Measurements from ENCODE around the gene ARHGEF4. TPM values are rescaled to one million over a fixed set of nuclear protein-coding genes. Genes with fewer than 3 reads are reported as not detected.

ARHGEF4 gene
- total and polyA plus RNA-seq, 3 experiments from 2014 or later: 0.51 to 5.3 (median 1.2) TPM

DNA sequence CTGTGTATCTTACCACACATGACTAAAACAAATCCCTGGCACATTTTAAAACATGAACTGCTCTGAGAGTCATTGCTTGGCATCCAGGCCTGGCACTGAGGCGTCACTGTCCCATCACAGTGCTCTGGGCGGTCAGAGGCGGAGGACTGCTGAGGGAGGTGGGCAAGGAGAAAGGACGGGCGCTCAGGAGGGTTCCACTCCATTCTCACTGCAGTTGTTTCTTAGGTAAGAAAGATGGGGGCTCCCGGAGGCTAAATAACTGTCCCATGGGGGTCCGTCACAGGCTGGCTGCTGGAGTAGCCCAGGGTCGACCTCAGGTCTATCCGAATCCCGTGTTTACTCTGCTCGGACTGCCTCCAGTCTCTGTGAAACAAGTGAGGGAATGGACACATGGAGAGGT, 139.0 kb downstream of the ARHGEF4 start:
- Mint-ChIP-seq H3K4me1 (peaks cover 15 to 21% (median 15%) of the 10 kb centered on the region in 3 donors), H3K36me3 (no peaks in the 10 kb centered on the region), H3K27me3 (no peaks in the 10 kb centered on the region), H3K4me3 (no peak overlapping the region), H3K27ac (no peak overlapping the region), H3K9me3 (peaks cover 0 to 7% (median 4%) of the 10 kb centered on the region in 5 donors)
- DNase-seq: no peak
- Histone ChIP-seq H3K4me1 (ENCODE audit: insufficient read depth, low read length) (peaks cover 7% of the 10 kb centered on the region), H3K27me3 (ENCODE audit: insufficient read depth, low read length, poor library complexity, severe bottlenecking) (no peaks in the 10 kb centered on the region), H3K27ac (ENCODE audit: low read depth, low read length) (no peak overlapping the region), H3K4me3 (ENCODE audit: low read length) (no peak overlapping the region), H3K36me3 (ENCODE audit: insufficient read depth, low read length) (no peaks in the 10 kb centered on the region), H3K9me3 (ENCODE audit: low read length) (peaks cover 6% of the 10 kb centered on the region)
- CTCF ChIA-PET: no interaction called here
- POLR2A ChIA-PET: no interaction called here

GRCh38 chr2:130976591-130977237, 140.0 kb downstream of the ARHGEF4 start:
- no peak overlapping the region for H3K4me3 Mint-ChIP-seq
- no peaks in the 10 kb centered on the region for H3K27me3 Mint-ChIP-seq
- POLR2A ChIA-PET: no interaction called here
- peaks cover 6% of the 10 kb centered on the region for H3K9me3 ChIP-seq (ENCODE audit: low read length)
- no peak overlapping the region for H3K27ac Mint-ChIP-seq
- DNase-seq: no peak
- H3K4me1 ChIP-seq (ENCODE audit: insufficient read depth, low read length): peaks cover 7% of the 10 kb centered on the region
- no peaks in the 10 kb centered on the region for H3K27me3 ChIP-seq (ENCODE audit: insufficient read depth, low read length, poor library complexity, severe bottlenecking)
- peaks cover 0 to 7% (median 4%) of the 10 kb centered on the region in 5 donors for H3K9me3 Mint-ChIP-seq
- CTCF ChIA-PET: no interaction called here
- H3K36me3 ChIP-seq (ENCODE audit: insufficient read depth, low read length): no peaks in the 10 kb centered on the region
- H3K27ac ChIP-seq (ENCODE audit: low read depth, low read length): no peak overlapping the region
- H3K4me1 Mint-ChIP-seq: peaks cover 14 to 19% (median 14%) of the 10 kb centered on the region in 3 donors
- no peaks in the 10 kb centered on the region for H3K36me3 Mint-ChIP-seq
- no peak overlapping the region for H3K4me3 ChIP-seq (ENCODE audit: low read length)

GRCh38 chr2:130977461-130978050, 140.8 kb downstream of the ARHGEF4 start:
- peaks cover 4% of the 10 kb centered on the region for H3K4me1 ChIP-seq (ENCODE audit: insufficient read depth, low read length)
- Mint-ChIP-seq H3K9me3 (peaks cover 0 to 7% (median 4%) of the 10 kb centered on the region in 5 donors), H3K36me3 (no peaks in the 10 kb centered on the region), H3K27me3 (no peaks in the 10 kb centered on the region), H3K4me3 (no peak overlapping the region), H3K4me1 (peaks cover 5 to 10% (median 7%) of the 10 kb centered on the region in 3 donors), H3K27ac (no peak overlapping the region)
- CTCF ChIA-PET: interaction anchor here (0.6 kb wide), 1 partner anchor 115 kb away, joined by 3 read pairs; no protein-coding TSS in a partner anchor
- H3K36me3 ChIP-seq (ENCODE audit: insufficient read depth, low read length): no peaks in the 10 kb centered on the region
- no peaks in the 10 kb centered on the region for H3K27me3 ChIP-seq (ENCODE audit: insufficient read depth, low read length, poor library complexity, severe bottlenecking)
- no peak for DNase-seq
- no peak overlapping the region for H3K27ac ChIP-seq (ENCODE audit: low read depth, low read length)
- POLR2A ChIA-PET: no interaction called here
- H3K4me3 ChIP-seq (ENCODE audit: low read length): no peak overlapping the region
- H3K9me3 ChIP-seq (ENCODE audit: low read length): peaks cover 6% of the 10 kb centered on the region

DNA sequence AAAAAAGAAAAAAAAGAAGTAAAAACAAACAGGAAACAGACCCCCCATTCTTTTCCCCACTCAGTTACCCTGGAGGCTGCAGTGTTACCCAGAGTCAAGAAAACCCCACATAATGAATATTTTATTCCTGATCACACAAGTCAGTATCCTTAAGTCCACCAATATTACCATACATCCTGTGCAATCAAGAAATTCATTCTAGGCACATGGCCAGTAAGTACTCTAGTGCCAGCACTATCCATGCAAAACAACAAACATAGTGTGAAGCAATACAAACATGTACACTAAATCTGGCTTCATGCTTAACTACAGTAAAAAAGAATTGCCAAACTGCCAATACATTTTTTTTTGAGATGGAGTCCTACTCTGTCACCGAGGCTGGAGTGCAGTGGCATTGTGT, 145.0 kb downstream of the ARHGEF4 start:
- Mint-ChIP-seq H3K27me3 (no peaks in the 10 kb centered on the region), H3K27ac (peak overlapping the region in 1 of 8 donors; percentile 34), H3K9me3 (peaks cover 0 to 7% (median 4%) of the 10 kb centered on the region in 5 donors), H3K4me1 (peaks cover 8 to 10% (median 10%) of the 10 kb centered on the region in 3 donors), H3K4me3 (no peak overlapping the region), H3K36me3 (no peaks in the 10 kb centered on the region)
- H3K4me3 ChIP-seq (ENCODE audit: low read length): no peak overlapping the region
- no peaks in the 10 kb centered on the region for H3K27me3 ChIP-seq (ENCODE audit: insufficient read depth, low read length, poor library complexity, severe bottlenecking)
- ChIA-PET POLR2A (no interaction called here), CTCF (no interaction called here)
- no peaks in the 10 kb centered on the region for H3K4me1 ChIP-seq (ENCODE audit: insufficient read depth, low read length)
- peaks cover 6% of the 10 kb centered on the region for H3K9me3 ChIP-seq (ENCODE audit: low read length)
- no peaks in the 10 kb centered on the region for H3K36me3 ChIP-seq (ENCODE audit: insufficient read depth, low read length)
- no peak for DNase-seq
- H3K27ac ChIP-seq (ENCODE audit: low read depth, low read length): no peak overlapping the region

GRCh38 chr2:130985206-130985780, 148.6 kb downstream of the ARHGEF4 start:
- H3K36me3 ChIP-seq (ENCODE audit: insufficient read depth, low read length): no peaks in the 10 kb centered on the region
- POLR2A ChIA-PET: no interaction called here
- Mint-ChIP-seq H3K36me3 (no peaks in the 10 kb centered on the region), H3K27ac (peak overlapping the region in 1 of 8 donors; percentile 76), H3K4me1 (peaks cover 8 to 10% (median 10%) of the 10 kb centered on the region in 3 donors), H3K4me3 (no peak overlapping the region), H3K9me3 (no peaks in the 10 kb centered on the region), H3K27me3 (no peaks in the 10 kb centered on the region)
- CTCF ChIA-PET: no interaction called here
- DNase-seq: no peak
- H3K27ac ChIP-seq (ENCODE audit: low read depth, low read length): no peak overlapping the region
- H3K27me3 ChIP-seq (ENCODE audit: insufficient read depth, low read length, poor library complexity, severe bottlenecking): no peaks in the 10 kb centered on the region
- no peak overlapping the region for H3K4me3 ChIP-seq (ENCODE audit: low read length)
- no peaks in the 10 kb centered on the region for H3K9me3 ChIP-seq (ENCODE audit: low read length)
- H3K4me1 ChIP-seq (ENCODE audit: insufficient read depth, low read length): no peaks in the 10 kb centered on the region

GRCh38 chr2:130985831-130986649, 149.3 kb downstream of the ARHGEF4 start:
- Mint-ChIP-seq H3K36me3 (no peaks in the 10 kb centered on the region), H3K27me3 (no peaks in the 10 kb centered on the region), H3K4me1 (peaks cover 8 to 10% (median 10%) of the 10 kb centered on the region in 3 donors), H3K9me3 (no peaks in the 10 kb centered on the region), H3K4me3 (no peak overlapping the region), H3K27ac (no peak overlapping the region)
- ChIA-PET POLR2A (no interaction called here), CTCF (no interaction called here)
- Histone ChIP-seq H3K4me3 (ENCODE audit: low read length) (no peak overlapping the region), H3K27ac (ENCODE audit: low read depth, low read length) (no peak overlapping the region), H3K4me1 (ENCODE audit: insufficient read depth, low read length) (no peaks in the 10 kb centered on the region), H3K36me3 (ENCODE audit: insufficient read depth, low read length) (no peaks in the 10 kb centered on the region), H3K27me3 (ENCODE audit: insufficient read depth, low read length, poor library complexity, severe bottlenecking) (no peaks in the 10 kb centered on the region), H3K9me3 (ENCODE audit: low read length) (no peaks in the 10 kb centered on the region)
- no peak for DNase-seq

- ChIA-PET POLR2A (no interaction called here), CTCF (no interaction called here)
- Histone ChIP-seq H3K4me1 (ENCODE audit: insufficient read depth, low read length) (no peaks in the 10 kb centered on the region), H3K27me3 (ENCODE audit: insufficient read depth, low read length, poor library complexity, severe bottlenecking) (no peaks in the 10 kb centered on the region), H3K36me3 (ENCODE audit: insufficient read depth, low read length) (no peaks in the 10 kb centered on the region), H3K27ac (ENCODE audit: low read depth, low read length) (no peak overlapping the region), H3K4me3 (ENCODE audit: low read length) (no peak overlapping the region), H3K9me3 (ENCODE audit: low read length) (no peaks in the 10 kb centered on the region)
- no peaks in the 10 kb centered on the region for H3K27me3 Mint-ChIP-seq
- peaks cover 8 to 10% (median 10%) of the 10 kb centered on the region in 3 donors for H3K4me1 Mint-ChIP-seq
- no peaks in the 10 kb centered on the region for H3K9me3 Mint-ChIP-seq
- no peak for DNase-seq
- H3K4me3 Mint-ChIP-seq: no peak overlapping the region
- no peaks in the 10 kb centered on the region for H3K36me3 Mint-ChIP-seq
- peak overlapping the region in 1 of 8 donors; percentile 45 for H3K27ac Mint-ChIP-seq
These were observed 150.3 kb downstream of the ARHGEF4 start for GRCh38 chr2:130986890-130987493.
